ENCODE data around the gene WLS. TPM values are rescaled to one million over a fixed set of nuclear protein-coding genes. Genes with fewer than 3 reads are reported as not detected.

The WLS gene
- total and polyA plus RNA-seq, 7 donors = 12.6 to 188 (median 99.2) TPM

DNA sequence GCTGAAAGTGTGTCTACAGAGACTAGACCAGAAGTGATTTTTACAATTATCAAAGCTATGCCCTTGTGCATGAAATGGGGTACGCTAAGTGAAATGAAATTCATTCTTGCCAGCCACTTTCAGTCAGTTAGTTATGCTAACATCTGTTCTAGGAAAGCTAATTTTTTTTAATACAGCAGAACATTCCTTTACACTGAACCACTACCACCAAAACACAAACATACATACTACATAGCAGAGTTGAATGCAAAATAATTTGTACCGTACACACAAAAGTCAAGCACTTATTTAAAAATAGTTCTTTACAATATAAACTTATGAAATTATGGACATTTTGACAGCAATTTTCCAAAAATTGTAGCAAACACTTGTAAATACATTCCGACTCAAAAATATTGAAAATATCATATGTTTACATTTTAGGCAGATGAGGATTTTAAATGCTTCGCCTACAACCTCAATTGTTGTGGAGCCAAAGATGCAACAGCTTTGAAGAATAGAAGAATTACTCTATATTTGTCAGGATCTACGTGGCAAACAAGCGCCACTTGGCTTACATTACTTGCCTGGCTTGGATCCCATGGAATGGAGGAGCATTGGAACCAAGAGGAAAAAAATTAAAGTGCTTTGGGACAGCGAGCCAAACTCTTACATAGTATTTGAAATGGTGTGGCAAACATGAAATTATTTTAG lies 30.6 kb downstream of the WLS start:
- Histone ChIP-seq H3K4me3 (no peak overlapping the region), H3K27me3 (no peaks in the 10 kb centered on the region), H3K36me3 (no peaks in the 10 kb centered on the region), H3K9me3 (no peaks in the 10 kb centered on the region), H3K4me1 (peaks cover 0 to 75% (median 68%) of the 10 kb centered on the region in 4 donors), H3K27ac (peak overlapping the region; percentile 23 to 49 (median 42))
- no peak for DNase-seq
- intact Hi-C loops (cut with DNase I) = no loop called here
- TF ChIP-seq EP300 (IDR thresholded peaks at IDR 0.05) (no peak), POLR2A (IDR thresholded peaks at IDR 0.05) (no peak), POLR2AphosphoS5 (IDR thresholded peaks at IDR 0.05) (no peak)
- TF ChIP-seq, protein P1, sequence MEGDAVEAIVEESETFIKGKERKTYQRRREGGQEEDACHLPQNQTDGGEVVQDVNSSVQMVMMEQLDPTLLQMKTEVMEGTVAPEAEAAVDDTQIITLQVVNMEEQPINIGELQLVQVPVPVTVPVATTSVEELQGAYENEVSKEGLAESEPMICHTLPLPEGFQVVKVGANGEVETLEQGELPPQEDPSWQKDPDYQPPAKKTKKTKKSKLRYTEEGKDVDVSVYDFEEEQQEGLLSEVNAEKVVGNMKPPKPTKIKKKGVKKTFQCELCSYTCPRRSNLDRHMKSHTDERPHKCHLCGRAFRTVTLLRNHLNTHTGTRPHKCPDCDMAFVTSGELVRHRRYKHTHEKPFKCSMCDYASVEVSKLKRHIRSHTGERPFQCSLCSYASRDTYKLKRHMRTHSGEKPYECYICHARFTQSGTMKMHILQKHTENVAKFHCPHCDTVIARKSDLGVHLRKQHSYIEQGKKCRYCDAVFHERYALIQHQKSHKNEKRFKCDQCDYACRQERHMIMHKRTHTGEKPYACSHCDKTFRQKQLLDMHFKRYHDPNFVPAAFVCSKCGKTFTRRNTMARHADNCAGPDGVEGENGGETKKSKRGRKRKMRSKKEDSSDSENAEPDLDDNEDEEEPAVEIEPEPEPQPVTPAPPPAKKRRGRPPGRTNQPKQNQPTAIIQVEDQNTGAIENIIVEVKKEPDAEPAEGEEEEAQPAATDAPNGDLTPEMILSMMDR (IDR thresholded peaks at IDR 0.05) = no peak
- WGBS, 2 donors = 80 to 83% methylated on average over 7 of the region's 7 CpGs

DNA sequence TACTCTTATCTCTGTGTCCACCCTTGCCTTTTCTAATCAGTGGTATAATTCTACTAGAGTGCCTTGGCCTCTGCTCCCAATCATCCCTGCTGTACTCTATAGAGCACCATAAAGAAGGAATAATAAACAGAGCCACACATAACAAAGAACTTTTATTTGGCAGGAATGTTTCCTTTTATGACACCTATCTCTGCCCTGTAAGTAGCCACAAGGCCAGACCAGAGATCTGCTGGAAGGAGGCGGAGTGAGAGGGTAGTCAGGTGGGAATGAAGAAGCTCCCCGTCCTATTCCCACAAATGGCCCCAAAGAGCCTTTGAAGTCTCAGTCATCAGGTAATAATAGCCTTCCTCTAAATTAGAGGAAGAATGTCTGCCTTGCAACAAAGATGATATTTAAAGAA lies 32.7 kb downstream of the WLS start:
- Histone ChIP-seq H3K4me3 (no peak overlapping the region), H3K36me3 (no peaks in the 10 kb centered on the region), H3K27me3 (no peaks in the 10 kb centered on the region), H3K4me1 (peaks cover 0 to 72% (median 57%) of the 10 kb centered on the region in 4 donors), H3K27ac (peak overlapping the region in 3 of 4 donors; percentile 61 to 70 (median 66)), H3K9me3 (no peaks in the 10 kb centered on the region)
- no peak for DNase-seq
- 23 to 65% methylated on average over 2 of the region's 2 CpGs for whole genome bisulfite sequencing, 2 donors
- intact Hi-C loops (cut with DNase I) = no loop called here
- TF ChIP-seq, protein P1 (IDR thresholded peaks at IDR 0.05) = no peak
- TF ChIP-seq POLR2AphosphoS5 (IDR thresholded peaks at IDR 0.05) (no peak), POLR2A (IDR thresholded peaks at IDR 0.05) (no peak), EP300 (IDR thresholded peaks at IDR 0.05) (no peak)

GRCh38 chr1:68198752-68199151 lies 33.6 kb downstream of the WLS start:
- Histone ChIP-seq H3K36me3 (no peaks in the 10 kb centered on the region), H3K4me1 (peaks cover 0 to 70% (median 57%) of the 10 kb centered on the region in 4 donors), H3K27ac (peak overlapping the region in 3 of 4 donors; percentile 61 to 70 (median 66)), H3K4me3 (no peak overlapping the region), H3K9me3 (no peaks in the 10 kb centered on the region), H3K27me3 (no peaks in the 10 kb centered on the region)
- TF ChIP-seq EP300 (IDR thresholded peaks at IDR 0.05) (no peak), POLR2AphosphoS5 (IDR thresholded peaks at IDR 0.05) (no peak), POLR2A (IDR thresholded peaks at IDR 0.05) (no peak)
- TF ChIP-seq, protein P1 (IDR thresholded peaks at IDR 0.05) = no peak
- intact Hi-C loops (cut with DNase I) = no loop called here
- 29 to 69% methylated on average over 2 of the region's 2 CpGs for WGBS, 2 donors
- no peak for DNase-seq

GRCh38 chr1:68197891-68198290 lies 34.4 kb downstream of the WLS start:
- DNase-seq = no peak
- peak overlapping the region; percentile 50 to 70 (median 64) for H3K27ac ChIP-seq
- TF ChIP-seq POLR2A (IDR thresholded peaks at IDR 0.05) (no peak), POLR2AphosphoS5 (IDR thresholded peaks at IDR 0.05) (no peak), EP300 (IDR thresholded peaks at IDR 0.05) (no peak)
- TF ChIP-seq, protein P1 (IDR thresholded peaks at IDR 0.05) = no peak
- H3K36me3 ChIP-seq = peaks cover 0 to 1% (median 0%) of the 10 kb centered on the region in 4 donors
- H3K9me3 ChIP-seq = no peaks in the 10 kb centered on the region
- intact Hi-C loops (cut with DNase I) = no loop called here
- H3K4me3 ChIP-seq = no peak overlapping the region
- peaks cover 0 to 70% (median 57%) of the 10 kb centered on the region in 4 donors for H3K4me1 ChIP-seq
- H3K27me3 ChIP-seq = no peaks in the 10 kb centered on the region
- WGBS, 2 donors = 18 to 69% methylated on average over 1 of the region's 1 CpG
